ENCODE measurements around the gene OPN3. TPM values are rescaled to one million over a fixed set of nuclear protein-coding genes. Genes with fewer than 3 reads are reported as not detected.

OPN3 gene
- total RNA-seq, 1 experiment from 2014 or later, result 10.0 TPM

- H4K5ac ChIP-seq (ENCODE audit: insufficient read length, low read depth, low read length), result no peak overlapping the region
- H3K18ac ChIP-seq (ENCODE audit: insufficient read length, low read depth, low read length), result no peak overlapping the region
- no peak overlapping the region for H2AFZ ChIP-seq (ENCODE audit: low read length)
- no peak overlapping the region for H2BK5ac ChIP-seq (ENCODE audit: insufficient read length, low read length)
- WGBS (ENCODE audit: extremely low coverage, insufficient read length, low lambda C conversion rate), result no CpG with 5 or more reads among the region's 1 CpG
- H4K8ac ChIP-seq (replicated peaks; ENCODE audit: insufficient read length, low read depth, low read length), result no peak overlapping the region
- H3K4me1 ChIP-seq (ENCODE audit: insufficient read depth, low read length), result no peaks in the 10 kb centered on the region
- TF ChIP-seq, protein P1, sequence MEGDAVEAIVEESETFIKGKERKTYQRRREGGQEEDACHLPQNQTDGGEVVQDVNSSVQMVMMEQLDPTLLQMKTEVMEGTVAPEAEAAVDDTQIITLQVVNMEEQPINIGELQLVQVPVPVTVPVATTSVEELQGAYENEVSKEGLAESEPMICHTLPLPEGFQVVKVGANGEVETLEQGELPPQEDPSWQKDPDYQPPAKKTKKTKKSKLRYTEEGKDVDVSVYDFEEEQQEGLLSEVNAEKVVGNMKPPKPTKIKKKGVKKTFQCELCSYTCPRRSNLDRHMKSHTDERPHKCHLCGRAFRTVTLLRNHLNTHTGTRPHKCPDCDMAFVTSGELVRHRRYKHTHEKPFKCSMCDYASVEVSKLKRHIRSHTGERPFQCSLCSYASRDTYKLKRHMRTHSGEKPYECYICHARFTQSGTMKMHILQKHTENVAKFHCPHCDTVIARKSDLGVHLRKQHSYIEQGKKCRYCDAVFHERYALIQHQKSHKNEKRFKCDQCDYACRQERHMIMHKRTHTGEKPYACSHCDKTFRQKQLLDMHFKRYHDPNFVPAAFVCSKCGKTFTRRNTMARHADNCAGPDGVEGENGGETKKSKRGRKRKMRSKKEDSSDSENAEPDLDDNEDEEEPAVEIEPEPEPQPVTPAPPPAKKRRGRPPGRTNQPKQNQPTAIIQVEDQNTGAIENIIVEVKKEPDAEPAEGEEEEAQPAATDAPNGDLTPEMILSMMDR (conservative IDR thresholded peaks at IDR 0.05), result no peak
- no peak overlapping the region for H3K4me2 ChIP-seq (ENCODE audit: insufficient read depth, insufficient read length, low read length)
- no peaks in the 10 kb centered on the region for H3K79me1 ChIP-seq (ENCODE audit: insufficient read depth, low read depth, low read length, poor library complexity, severe bottlenecking)
- H3K36me3 Mint-ChIP-seq (ENCODE audit: insufficient read depth in 1 of 3, low read depth in 3 of 3), result no peaks in the 10 kb centered on the region
- no peaks in the 10 kb centered on the region for H3K79me2 ChIP-seq (ENCODE audit: insufficient read depth, low read length)
- no peak overlapping the region for H3K27ac ChIP-seq (ENCODE audit: insufficient read length, low read depth, low read length)
- no peak overlapping the region for H2BK15ac ChIP-seq (ENCODE audit: low read depth, low read length)
- H2BK12ac ChIP-seq (ENCODE audit: insufficient read length, low read depth, low read length), result no peak overlapping the region
- H3K27ac Mint-ChIP-seq, result no peak overlapping the region
- no peak overlapping the region for H3K4me3 Mint-ChIP-seq
- no peak overlapping the region for H2AK5ac ChIP-seq (ENCODE audit: insufficient read length, low read length)
- no peak overlapping the region for H3K56ac ChIP-seq (ENCODE audit: insufficient read length, low read depth, low read length)
- H2BK120ac ChIP-seq (ENCODE audit: low read depth, low read length, poor library complexity, severe bottlenecking), result no peak overlapping the region
- no peaks in the 10 kb centered on the region for H3K27me3 Mint-ChIP-seq (ENCODE audit: low read depth)
- H3T11ph ChIP-seq (ENCODE audit: low read length), result no peak overlapping the region
- H3K23ac ChIP-seq (ENCODE audit: insufficient read length, low read depth, low read length), result no peak overlapping the region
- no peaks in the 10 kb centered on the region for H3K9me3 Mint-ChIP-seq
- H4K20me1 ChIP-seq (ENCODE audit: control insufficient read depth, insufficient read depth, insufficient read length), result no peaks in the 10 kb centered on the region
- H3K4me1 Mint-ChIP-seq, result peaks cover 0 to 3% of the 10 kb centered on the region in 2 experiments; a peak in 1 of 4 replicates
- H3K9me3 ChIP-seq (ENCODE audit: control insufficient read depth, low read depth, low read length), result no peaks in the 10 kb centered on the region
- H2BK20ac ChIP-seq (ENCODE audit: low read depth, low read length, poor library complexity, severe bottlenecking), result no peak overlapping the region
- no peak overlapping the region for H3K9ac ChIP-seq (ENCODE audit: extremely low read depth, insufficient read length, low read length)
- DNase-seq, result no peak
- H3K27me3 ChIP-seq (ENCODE audit: insufficient read depth, low read length), result no peaks in the 10 kb centered on the region
- H4K91ac ChIP-seq (ENCODE audit: insufficient read length, low read depth, low read length), result no peak overlapping the region
- no peak overlapping the region for H3K4ac ChIP-seq (ENCODE audit: low read depth, low read length)
- no peak overlapping the region for H3K14ac ChIP-seq (ENCODE audit: insufficient read depth, low read length)
- no peaks in the 10 kb centered on the region for H3K23me2 ChIP-seq (ENCODE audit: insufficient read length, low read depth, low read length, poor library complexity, severe bottlenecking)
Measured at GRCh38 chr1:241654641-241655040, 14.5 kb upstream of the OPN3 start.

Measured in H9 (cell line).